B cell (primary cell): ENCODE results near the gene XPO4.

Experiments
- EZH2 ChIP-seq: IDR thresholded peaks from 2 replicates; pipeline ENCODE4 v1.6.1; 2012; ENCODE audit warnings: borderline replicate concordance, low read depth, mild to moderate bottlenecking, moderate library complexity, low read length; ENCODE audit not compliant: insufficient read depth, poor library complexity, severe bottlenecking
- TF ChIP-seq, protein P1 (sequence below): fragments of 200-600 bp; IDR thresholded peaks from one replicate; pipeline ENCODE4 v1.8.0; 2022; ENCODE audit warnings: antibody characterized with exemption, mild to moderate bottlenecking

DNA sequence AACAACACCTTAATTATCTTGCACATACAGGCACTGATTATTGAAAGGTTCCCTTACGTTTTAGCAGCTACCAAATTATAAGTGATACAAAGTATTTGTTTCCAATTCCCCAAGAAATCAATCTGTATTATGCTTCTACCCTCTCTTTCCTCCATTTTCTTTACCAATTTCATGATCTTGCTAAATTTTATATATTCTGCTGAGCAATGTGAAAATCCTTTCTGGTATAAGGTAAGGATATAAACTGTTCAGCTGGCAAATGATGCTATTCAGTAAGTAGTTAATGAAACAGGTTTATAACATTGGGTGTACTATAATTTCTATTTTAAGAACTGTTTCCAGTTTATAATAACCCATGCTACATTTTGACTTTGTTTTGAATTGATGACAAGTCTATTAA, 127.8 kb downstream of the XPO4 start:
- TF ChIP-seq, protein P1, sequence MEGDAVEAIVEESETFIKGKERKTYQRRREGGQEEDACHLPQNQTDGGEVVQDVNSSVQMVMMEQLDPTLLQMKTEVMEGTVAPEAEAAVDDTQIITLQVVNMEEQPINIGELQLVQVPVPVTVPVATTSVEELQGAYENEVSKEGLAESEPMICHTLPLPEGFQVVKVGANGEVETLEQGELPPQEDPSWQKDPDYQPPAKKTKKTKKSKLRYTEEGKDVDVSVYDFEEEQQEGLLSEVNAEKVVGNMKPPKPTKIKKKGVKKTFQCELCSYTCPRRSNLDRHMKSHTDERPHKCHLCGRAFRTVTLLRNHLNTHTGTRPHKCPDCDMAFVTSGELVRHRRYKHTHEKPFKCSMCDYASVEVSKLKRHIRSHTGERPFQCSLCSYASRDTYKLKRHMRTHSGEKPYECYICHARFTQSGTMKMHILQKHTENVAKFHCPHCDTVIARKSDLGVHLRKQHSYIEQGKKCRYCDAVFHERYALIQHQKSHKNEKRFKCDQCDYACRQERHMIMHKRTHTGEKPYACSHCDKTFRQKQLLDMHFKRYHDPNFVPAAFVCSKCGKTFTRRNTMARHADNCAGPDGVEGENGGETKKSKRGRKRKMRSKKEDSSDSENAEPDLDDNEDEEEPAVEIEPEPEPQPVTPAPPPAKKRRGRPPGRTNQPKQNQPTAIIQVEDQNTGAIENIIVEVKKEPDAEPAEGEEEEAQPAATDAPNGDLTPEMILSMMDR: no peak
- TF ChIP-seq EZH2: no peak
